ENCODE measurements around the gene LUC7L2. TPM values are rescaled to one million over a fixed set of nuclear protein-coding genes. Genes with fewer than 3 reads are reported as not detected.
"Not testable (repeated sequence)": the region's sequence is repeated elsewhere in the genome, so short reads cannot be mapped to it uniquely, and the experiment has no call there.

Gene LUC7L2
- total RNA-seq, 1 donor from 2014 or later, result 64.1 TPM

- no peak for DNase-seq
Measured at GRCh38 chr7:139450851-139451250, 91.2 kb downstream of the LUC7L2 start.

GRCh38 chr7:139451638-139452037 is 91.9 kb downstream of the LUC7L2 start:
- no peak for DNase-seq

DNA sequence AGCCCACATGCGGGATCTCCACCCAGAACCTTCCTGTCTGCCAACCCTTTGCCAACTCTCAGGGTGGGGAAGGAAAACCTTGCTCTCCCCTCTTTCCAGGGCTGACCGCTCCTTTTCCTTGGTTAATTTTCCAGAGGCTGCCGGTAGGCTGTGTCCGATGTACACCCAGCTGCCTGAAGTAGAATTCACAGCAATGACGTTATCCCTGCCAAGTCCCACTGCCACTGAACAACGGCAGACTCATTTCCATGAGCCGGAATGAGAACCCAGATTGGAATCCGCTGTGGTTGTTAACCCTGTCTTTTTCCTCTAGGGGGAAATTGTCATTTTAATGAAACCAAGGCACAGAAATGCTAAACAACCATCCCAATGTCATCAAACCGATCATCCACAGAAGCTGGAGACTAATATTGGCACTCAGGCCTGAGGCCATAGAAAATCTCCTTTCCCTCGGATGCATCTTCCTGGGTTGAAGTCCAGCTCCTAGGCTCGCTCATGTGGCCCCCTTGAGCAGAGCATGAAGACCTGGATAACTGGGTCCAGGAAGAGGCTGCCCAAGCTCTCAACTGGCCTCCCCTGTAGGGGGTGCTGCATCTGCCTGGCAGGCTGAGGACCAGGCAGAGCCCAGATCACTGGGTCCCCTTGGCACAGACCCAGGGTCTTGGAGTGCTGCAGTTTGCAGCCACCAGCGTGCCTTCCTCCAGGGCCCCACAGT is 93.4 kb downstream of the LUC7L2 start:
- no peak for DNase-seq

GRCh38 chr7:139453673-139454321 is 94.1 kb downstream of the LUC7L2 start:
- DNase-seq, result no peak

- no peak for DNase-seq
Measured at GRCh38 chr7:139455789-139456188, 96.1 kb downstream of the LUC7L2 start.

- no peak for DNase-seq
Measured at GRCh38 chr7:139456511-139456910, 96.8 kb downstream of the LUC7L2 start.

GRCh38 chr7:139457153-139457946 is 97.7 kb downstream of the LUC7L2 start:
- DNase-seq, result no peak

DNA sequence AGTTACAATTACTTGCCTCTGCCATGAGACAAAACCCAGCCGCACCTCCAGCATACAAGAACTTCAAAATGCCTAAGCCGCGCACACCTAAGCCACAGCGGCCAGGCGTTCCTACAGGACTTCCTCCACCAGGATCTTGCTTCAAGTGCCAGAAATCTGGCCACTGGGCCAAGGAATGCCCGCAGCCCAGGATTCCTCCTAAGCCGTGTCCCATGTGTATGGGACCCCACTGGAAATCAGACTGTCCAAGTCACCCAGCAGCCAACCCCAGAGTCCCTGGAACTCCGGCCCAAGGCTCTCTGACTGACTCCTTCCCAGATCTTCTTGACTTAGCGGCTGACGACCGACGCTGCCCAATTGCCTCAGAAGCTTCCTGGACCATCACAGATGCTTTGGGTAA is 103.7 kb downstream of the LUC7L2 start:
- not testable (repeated sequence) for DNase-seq

DNA sequence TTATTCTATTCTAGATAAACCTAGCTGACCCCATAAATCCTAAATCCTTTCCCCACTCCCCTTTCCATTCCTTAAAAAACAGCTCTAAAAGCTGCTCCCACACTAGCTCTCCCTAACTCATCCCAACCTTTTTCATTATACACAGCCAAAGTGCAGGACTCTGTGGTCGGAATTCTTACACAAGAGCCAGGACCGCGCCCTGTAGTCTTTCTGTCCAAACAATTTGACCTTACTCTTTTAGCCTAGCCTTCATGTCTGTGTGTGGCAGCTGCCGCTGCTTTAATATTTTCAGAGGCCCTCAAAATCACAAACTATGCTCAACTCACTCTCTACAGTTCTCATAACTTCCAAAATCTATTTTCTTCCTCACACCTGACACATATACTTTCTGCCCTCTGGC is 104.8 kb downstream of the LUC7L2 start:
- not testable (repeated sequence) for DNase-seq

DNA sequence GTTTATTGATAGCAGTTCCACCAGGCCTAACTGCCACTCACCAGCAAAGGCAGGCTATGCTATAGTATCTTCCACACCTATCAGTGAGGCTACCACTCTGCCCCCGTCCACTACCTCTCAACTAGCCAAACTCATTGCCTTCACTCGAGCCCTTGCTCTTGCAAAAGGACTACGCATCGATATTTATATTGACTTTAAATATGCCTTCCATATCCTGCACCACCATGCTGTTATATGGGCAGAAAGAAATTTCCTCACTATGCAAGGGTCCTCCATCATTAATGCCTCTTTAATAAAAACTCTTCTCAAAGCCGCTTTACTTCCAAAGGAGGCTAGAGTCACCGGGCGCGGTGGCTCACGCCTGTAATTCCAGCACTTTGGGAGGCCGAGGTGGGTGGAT is 105.4 kb downstream of the LUC7L2 start:
- not testable (repeated sequence) for DNase-seq

- not testable (repeated sequence) for DNase-seq
Measured at GRCh38 chr7:139467729-139468128, 108.0 kb downstream of the LUC7L2 start.

- not testable (repeated sequence) for DNase-seq
Measured at GRCh38 chr7:139468281-139468680, 108.6 kb downstream of the LUC7L2 start.

DNA sequence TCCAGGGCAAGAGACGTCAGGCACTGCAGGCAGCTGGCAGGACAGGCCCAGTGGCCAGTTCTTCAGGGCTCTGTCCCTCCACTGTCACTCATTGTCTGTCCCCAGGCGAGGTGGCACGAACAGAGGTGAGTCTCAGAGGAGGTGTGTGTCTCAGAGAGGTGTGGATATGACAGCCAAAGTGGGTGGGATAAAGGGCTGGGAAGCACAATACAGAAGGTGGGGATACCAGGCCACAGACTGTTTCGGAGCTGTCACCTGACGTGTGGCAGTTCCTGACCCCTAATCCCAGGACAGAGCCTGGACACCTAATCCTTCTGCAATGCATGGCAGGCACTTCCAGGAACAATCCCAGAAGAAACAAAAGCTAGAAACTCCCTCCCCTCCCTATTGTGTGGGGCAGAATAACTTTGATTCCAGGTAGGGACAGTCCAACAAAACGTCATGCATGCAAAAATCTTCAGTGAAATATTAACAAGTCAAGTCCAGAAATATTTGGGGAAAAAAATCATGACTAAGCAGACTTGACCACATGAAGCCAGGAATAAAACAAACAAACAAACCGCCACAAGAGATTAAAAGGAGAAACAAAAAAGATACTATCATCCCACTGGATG is 112.2 kb downstream of the LUC7L2 start:
- DNase-seq, result no peak

Small RNA genes within 50 kb of the gene (small RNA-seq; reads per million reads assigned to genes)
- gene RNU6-206P (ENCODE audit: low replicate concordance) (not detected), gene RNU6-911P (ENCODE audit: low replicate concordance) (not detected)

Other genes starting within 250 kb of the LUC7L2 start
- gene UBN2, start 128.7 kb upstream of the LUC7L2 start, total RNA-seq, result 13.7 TPM
- 7.9 TPM for gene FMC1, start 18.6 kb upstream of the LUC7L2 start, total RNA-seq
- 0.99 TPM for gene KLRG2, start 123.8 kb downstream of the LUC7L2 start, total RNA-seq
- 0.99 TPM for gene CLEC2L, start 163.8 kb downstream of the LUC7L2 start, total RNA-seq

Measured in skin of body (tissue), 3 donors.